ENCODE measurements around the gene ELP1.
"Not testable (repeated sequence)": the region's sequence is repeated elsewhere in the genome, so short reads cannot be mapped to it uniquely, and the experiment has no call there.

ELP1 gene

DNA sequence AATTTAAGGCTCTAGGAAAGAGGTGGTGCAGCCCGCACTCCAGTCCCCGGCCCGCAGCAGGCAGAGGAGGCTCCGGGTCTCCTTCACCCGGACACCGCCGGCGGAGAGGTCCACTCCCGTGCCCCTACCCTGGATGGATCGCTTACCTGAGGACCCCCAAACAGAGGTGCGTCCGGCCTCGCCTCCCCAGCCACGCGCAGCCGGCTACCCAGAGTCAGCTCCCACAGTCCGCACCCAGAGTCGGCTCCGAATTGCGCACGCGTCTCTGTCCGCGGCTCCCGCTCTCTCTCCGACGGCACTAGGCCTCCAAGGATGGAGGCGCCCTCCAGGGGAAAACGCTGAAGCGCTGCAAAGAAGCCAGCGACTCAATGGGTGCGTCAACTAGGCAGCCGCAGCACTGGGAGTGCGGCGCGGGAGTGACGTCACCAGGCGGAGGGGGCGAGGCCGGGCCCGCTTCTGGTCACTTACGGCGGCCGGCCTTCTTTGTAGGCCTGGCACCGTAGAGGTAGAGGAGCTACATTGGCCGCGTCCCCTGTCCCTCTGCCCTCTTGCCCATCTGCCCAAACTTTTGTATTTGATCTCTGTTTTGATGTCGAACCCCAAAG lies at the start of gene ELP1:
Gene ELP1, minus strand, starts transcription at position 407 of the 605 bp plus-strand sequence. CDS start 2,978 bp downstream, outside the sequence.
- peak; percentile 93 for DNase-seq (ENCODE audit: low spot score)

GRCh38 chr9:108980893-108981292 lies 47.0 kb upstream of the ELP1 start:
- no peak for DNase-seq (ENCODE audit: low spot score)

DNA sequence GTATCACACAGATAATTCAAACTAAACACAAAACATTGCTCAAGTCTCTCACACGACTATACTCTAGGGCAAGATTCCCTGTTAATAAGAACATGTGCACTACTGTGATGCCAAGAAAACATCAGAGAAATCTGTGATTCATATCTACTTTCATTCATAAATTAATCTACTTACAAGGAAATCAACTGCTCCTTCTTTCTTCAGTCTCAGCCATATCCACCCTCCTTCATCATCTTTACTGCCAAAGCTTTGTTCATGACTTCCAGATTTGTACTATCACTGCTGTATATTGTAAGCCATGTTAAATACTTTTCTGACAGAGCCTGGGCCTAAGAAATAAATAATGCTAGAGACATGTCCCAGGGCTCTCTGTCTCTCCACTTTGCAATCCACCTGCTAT lies 44.3 kb upstream of the ELP1 start:
- no peak for DNase-seq (ENCODE audit: low spot score)

- DNase-seq (ENCODE audit: low spot score) = no peak
Measured at GRCh38 chr9:108973895-108974294, 40.0 kb upstream of the ELP1 start.

DNA sequence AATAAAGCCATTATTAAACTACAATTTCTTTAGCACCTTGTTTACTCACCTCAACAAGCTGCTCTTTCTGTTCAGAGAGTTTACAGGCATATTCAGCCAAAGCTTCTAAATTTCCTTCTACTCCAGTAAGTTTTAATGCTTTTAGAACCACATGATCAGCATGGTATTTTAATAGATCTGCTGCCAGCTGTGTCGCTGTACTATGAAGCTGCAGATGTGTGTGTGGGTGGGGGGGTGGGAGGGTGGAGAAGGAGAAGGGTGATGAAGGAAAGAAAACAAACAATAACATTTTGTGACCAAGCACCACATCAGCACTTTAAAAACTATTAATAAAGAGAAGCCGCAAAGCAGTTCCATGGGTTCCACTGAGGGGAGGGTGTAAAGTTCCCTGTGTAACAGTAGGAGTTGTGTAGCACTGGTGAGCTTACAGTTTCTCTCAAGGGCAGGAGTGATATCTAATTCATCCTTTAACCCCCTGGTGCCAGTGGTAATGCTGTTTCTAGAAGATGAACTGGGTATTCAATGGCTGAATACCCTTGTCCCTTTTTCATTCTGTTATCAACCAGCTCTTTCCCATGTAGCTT lies 38.8 kb upstream of the ELP1 start:
- DNase-seq (ENCODE audit: low spot score) = no peak

- no peak for DNase-seq (ENCODE audit: low spot score)
Measured at GRCh38 chr9:108972186-108972585, 38.3 kb upstream of the ELP1 start.

DNA sequence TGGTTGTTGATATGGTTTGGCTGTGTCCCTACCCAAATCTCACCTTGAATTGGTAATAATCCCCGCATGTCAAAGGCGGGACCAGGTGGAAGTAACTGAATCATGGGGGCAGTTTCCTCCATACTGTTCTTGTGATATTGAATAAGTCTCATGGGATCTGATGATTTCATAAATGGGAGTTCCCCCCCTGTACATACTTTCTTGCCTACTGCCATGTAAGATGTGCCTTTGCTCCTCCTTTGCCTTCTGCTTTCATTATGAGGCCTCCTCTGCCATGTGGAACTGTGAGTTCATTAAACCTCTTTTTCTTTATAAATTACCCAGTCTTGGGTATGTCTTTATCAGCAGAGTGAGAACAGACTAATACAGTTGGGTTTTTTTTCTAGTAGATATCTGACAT lies 37.5 kb upstream of the ELP1 start:
- DNase-seq (ENCODE audit: low spot score) = not testable (repeated sequence)

- peak; percentile 43 for DNase-seq (ENCODE audit: low spot score)
Measured at GRCh38 chr9:108967916-108968315, 34.0 kb upstream of the ELP1 start.

DNA sequence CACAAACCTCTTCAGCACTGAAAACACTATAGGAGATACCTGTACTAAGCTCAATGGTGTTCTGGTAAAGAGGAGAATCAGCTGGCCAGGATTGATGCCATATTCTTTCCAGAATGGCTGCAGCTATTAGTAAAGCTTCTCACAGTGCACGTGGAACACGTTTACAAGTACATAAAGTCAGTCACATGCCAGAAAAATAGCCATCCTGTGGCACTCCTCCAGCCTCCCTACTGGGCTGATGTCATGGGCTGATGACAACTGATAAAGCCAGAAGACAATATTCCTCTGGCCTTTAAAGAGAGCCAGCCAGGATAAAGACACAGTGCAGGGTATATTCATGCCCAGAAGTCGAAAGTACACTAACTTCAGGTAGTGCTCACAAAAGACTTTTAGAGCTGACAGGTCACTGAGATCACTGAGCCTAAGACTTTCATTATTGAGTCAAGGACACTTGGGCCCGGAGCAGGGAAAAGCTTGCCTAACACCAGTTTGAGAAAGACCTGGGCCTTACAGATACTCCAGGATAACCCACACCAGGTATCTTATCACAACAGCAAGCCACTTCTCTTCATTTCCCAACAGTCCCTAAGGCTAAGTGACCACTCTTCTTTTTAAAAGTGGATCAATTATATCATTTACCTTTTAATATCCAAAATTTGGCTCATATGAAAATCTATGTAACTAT lies 29.7 kb upstream of the ELP1 start:
- no peak for DNase-seq (ENCODE audit: low spot score)

- no peak for DNase-seq (ENCODE audit: low spot score)
Measured at GRCh38 chr9:108961151-108961550, 27.2 kb upstream of the ELP1 start.

- DNase-seq (ENCODE audit: low spot score) = no peak
Measured at GRCh38 chr9:108960331-108960730, 26.4 kb upstream of the ELP1 start.

GRCh38 chr9:108956631-108957026 lies 22.7 kb upstream of the ELP1 start:
- DNase-seq (ENCODE audit: low spot score) = no peak

- DNase-seq (ENCODE audit: low spot score) = no peak
Measured at GRCh38 chr9:108956022-108956630, 22.2 kb upstream of the ELP1 start.

DNA sequence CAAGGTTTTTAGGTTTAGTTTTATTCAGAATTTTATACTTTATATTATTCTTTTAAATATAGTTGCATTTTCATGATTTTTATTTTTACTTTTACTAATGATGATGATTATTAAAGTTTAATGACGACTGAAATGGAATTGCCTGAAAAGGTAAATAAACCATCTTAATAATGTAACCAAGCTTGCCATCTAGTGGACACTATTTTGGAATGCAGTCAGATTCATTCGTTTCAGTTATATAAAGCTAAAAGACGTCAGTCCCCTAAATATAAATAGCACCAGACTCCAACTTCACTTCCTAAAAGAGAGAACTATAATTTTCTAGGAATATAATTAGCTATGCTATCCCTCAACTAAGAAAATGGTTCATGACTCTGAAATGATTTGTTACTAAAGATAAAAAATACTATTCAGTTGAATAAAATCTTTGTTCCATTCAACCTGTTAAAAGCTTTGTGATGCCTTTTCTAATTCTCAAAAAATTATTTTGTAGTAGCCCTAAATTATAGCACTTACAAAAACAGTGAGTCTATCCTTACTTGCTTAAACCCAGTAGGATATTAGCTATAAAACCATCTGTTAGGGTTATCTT lies 20.2 kb upstream of the ELP1 start:
- peak; percentile 85 for DNase-seq (ENCODE audit: low spot score)

- DNase-seq (ENCODE audit: low spot score) = no peak
Measured at GRCh38 chr9:108951578-108951977, 17.7 kb upstream of the ELP1 start.

- DNase-seq (ENCODE audit: low spot score) = no peak
Measured at GRCh38 chr9:108950168-108950567, 16.2 kb upstream of the ELP1 start.

GRCh38 chr9:108939975-108940374 lies 6.1 kb upstream of the ELP1 start:
- DNase-seq (ENCODE audit: low spot score) = no peak

GRCh38 chr9:108937561-108938305 lies 3.8 kb upstream of the ELP1 start:
- DNase-seq (ENCODE audit: low spot score) = no peak

GRCh38 chr9:108934323-108934893 lies 484 bp upstream of the ELP1 start, which contains the start of gene ABITRAM:
TSS of gene ABITRAM (plus strand) at chr9:108934400. CDS start at chr9:108934487, 87 bp downstream.
- peak; percentile 79 for DNase-seq (ENCODE audit: low spot score)

DNA sequence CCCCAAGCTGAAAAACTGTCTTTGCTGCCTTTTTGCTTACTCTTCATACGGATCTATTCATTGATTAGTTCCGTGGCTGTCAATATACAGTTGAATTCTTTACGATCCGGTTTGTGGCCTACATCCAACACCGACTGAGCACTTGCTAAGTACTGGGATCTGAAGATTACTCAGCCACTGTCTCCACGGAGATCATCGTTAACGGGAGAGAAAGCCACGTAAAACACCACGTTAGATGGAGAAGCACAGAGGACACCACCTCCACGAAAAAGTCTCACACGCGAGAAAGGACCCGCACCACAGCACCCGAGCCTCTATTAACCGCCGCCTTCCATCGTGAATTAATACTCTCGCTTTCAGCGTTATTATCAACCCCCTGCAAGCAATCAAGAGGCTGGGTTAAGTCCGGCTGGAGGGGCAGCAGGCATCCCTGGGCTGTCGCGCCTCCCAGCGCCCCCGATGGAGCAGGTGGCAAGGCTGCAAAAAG lies 650 bp downstream of the ELP1 start:
- peak; percentile 34 for DNase-seq (ENCODE audit: low spot score)

DNA sequence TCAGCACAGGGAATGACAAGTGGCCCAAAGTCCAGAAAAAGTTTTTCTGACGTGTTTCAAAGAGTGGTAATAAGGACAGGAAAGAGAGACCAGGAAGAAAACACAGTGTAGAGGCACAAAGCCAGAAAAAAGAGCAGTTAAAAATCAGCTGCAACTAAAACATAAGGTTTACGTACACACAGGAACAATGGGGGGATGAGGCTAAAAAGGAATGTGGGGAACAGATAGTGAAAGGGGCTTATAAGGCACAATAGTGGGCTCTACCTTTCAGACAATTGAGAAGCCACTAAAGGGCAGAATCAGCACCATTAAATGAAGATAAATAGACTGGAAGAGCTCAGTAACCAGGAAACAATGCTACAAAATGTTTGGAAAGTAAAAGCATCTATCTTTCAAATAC lies 5.5 kb downstream of the ELP1 start:
- DNase-seq (ENCODE audit: low spot score) = no peak

Data from cerebellar cortex (tissue), 1 donor.